HG03196 (cell line): ENCODE measurements around the gene CACNG3.
"Not testable (repeated sequence)": the region's sequence is repeated elsewhere in the genome, so short reads cannot be mapped to it uniquely, and the experiment has no call there.

Experiments
- ATAC-seq: cut with Tn5 transposase; IDR thresholded peaks from one replicate; pipeline ENCODE4 v1.9.1; 2021; ENCODE audit not compliant: unreplicated experiment

CACNG3 gene

DNA sequence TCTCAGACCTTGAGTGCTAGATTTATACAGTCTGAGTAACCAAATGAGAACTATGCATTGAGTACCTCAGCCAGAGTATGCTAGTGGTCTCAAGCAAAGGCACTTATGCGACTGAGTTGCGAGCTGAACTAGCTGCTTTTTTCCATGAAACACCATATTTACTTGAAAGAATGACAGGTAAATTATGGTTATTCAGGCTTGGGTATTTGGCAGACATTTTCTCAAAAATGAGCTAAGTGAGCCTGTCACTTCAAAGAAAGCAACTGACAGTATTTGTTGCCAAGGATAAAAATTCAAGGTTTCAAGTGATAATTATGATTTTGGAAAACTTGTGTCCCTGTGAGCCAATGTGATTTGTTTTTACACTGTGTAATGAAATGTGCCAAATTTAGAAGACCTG lies 19.3 kb downstream of the CACNG3 start:
- ATAC-seq = no peak

DNA sequence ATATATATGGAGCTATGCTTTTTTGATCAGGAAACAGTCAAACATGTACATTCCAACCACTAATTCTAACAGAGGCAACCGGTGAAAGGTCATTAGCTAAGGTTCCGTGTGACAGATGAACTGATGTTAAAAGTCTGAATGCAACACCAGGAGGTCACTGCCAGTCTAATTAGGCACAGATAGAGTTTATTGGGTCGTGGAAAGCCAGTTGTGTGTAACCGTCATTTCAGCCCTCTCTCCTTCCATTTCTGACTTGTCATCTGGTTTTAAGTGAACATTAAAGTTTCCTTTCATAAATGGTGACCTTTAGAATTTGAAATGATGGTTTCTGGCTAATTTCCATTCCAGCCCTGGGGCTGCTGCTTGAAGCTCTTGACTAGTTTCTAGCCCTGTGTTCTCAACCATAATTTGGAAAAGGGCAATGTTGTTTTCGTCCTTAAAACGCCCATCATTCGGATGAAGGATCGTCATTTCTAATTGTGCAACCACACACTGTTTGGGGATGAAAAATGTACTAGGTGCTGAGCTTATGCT lies 23.9 kb downstream of the CACNG3 start:
- ATAC-seq = no peak

- no peak for ATAC-seq
These were observed 25.3 kb downstream of the CACNG3 start for GRCh38 chr16:24281466-24281865.

DNA sequence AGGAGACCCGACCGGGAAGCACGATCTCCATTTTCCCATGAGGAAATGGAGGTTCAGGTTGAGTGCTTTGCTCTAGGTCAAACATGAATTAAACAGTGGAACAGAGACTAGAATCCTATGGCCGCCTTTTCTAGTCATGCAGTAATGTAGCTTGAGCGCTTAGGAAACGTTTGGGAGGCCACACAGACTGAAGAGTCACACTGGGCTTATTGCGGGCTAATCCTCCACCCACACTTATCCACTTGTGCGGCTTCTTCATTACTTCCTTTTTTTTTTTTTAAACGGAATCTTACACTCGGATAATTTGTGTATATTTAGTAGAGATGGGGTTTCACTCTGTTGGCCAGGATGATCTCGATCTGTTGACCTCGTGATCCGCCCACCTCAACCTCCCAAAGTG lies 26.0 kb downstream of the CACNG3 start:
- ATAC-seq = no peak

DNA sequence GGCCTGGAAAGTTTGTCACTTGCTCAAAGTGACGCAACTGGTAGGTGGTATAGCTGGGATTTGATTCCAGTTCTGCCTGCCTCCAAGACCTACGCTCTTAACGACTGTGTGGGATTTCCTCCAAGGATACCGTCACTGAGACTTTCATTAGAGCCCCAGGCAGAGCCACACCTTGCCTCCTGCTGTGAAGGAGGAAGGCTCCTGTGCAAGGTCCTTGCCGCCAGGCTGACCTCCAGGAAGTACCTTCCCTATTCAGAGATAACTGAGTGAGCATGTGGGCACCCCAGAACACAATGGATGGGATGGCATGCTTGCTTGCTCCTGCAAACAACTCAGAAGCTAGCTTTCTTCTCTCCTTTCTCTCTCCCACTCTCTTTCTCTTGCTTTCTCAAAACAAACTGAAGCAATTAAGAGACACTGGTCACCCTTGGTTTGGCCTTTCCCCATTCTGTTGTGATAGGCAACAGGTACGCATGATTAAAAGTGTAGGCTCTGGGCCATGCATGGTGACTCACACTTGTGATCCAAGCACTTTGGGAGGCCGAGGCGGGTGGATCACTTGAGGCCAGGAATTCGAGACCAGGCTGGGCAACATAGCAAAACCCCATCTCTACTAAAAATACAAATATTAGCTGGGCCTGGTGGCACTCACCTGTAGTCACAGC lies 30.7 kb downstream of the CACNG3 start:
- no peak for ATAC-seq

GRCh38 chr16:24288516-24288915 lies 32.4 kb downstream of the CACNG3 start:
- no peak for ATAC-seq

- no peak for ATAC-seq
These were observed 33.1 kb downstream of the CACNG3 start for GRCh38 chr16:24289166-24289700.

GRCh38 chr16:24291932-24292331 lies 35.8 kb downstream of the CACNG3 start:
- ATAC-seq = no peak

DNA sequence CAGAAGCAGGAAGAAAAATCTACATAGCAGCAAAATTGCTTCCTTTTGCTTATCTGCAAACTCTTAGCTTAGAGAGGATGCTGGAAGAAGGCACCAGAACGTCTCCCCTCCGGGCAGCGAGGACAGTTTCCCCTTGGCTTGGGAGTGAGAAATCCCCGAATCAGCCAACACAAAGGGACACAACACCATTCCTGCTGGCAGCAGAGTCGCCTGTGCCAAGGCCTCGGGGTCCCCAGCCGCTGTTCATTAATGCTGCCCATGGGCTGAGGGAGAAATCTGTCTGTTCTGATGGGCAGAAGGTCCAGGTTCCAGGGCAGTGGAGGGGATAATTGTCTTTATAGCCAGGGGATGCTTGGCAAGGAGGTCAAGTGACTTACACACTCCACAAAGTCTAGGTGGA lies 38.0 kb downstream of the CACNG3 start:
- no peak for ATAC-seq

- ATAC-seq = no peak
These were observed 41.2 kb downstream of the CACNG3 start for GRCh38 chr16:24297375-24297774.

DNA sequence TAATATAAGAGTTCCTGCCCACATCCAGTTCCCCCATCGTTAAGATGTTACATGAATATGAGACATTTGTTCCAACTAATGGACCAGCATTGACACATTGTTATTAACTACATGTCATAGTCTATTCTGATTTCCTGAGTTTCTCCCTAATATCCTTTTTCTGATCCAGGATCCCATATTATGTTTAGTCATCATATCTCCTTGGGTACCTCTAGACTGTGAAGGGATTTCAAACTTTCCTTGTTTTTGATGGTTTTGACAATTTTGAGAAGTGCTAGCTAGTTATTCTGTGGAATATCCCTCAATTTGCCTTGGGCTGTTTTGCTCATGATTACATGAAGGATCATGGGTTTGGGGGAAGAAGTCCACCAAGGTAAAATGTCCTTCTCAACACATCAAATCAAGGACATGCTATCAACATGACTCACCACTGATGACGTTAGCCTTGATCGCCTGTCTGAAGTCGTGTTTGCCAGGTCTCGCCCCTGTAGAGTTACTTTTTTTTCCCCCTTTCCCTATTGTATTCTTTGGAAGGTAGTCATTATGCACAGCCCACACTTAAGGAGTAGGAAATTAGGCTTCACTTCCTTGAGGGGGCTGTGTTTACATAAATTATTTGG lies 42.5 kb downstream of the CACNG3 start:
- ATAC-seq = no peak

GRCh38 chr16:24300750-24301149 lies 44.6 kb downstream of the CACNG3 start:
- ATAC-seq = not testable (repeated sequence)

GRCh38 chr16:24302636-24303035 lies 46.5 kb downstream of the CACNG3 start:
- no peak for ATAC-seq

GRCh38 chr16:24308200-24308599 lies 52.1 kb downstream of the CACNG3 start:
- ATAC-seq = no peak

DNA sequence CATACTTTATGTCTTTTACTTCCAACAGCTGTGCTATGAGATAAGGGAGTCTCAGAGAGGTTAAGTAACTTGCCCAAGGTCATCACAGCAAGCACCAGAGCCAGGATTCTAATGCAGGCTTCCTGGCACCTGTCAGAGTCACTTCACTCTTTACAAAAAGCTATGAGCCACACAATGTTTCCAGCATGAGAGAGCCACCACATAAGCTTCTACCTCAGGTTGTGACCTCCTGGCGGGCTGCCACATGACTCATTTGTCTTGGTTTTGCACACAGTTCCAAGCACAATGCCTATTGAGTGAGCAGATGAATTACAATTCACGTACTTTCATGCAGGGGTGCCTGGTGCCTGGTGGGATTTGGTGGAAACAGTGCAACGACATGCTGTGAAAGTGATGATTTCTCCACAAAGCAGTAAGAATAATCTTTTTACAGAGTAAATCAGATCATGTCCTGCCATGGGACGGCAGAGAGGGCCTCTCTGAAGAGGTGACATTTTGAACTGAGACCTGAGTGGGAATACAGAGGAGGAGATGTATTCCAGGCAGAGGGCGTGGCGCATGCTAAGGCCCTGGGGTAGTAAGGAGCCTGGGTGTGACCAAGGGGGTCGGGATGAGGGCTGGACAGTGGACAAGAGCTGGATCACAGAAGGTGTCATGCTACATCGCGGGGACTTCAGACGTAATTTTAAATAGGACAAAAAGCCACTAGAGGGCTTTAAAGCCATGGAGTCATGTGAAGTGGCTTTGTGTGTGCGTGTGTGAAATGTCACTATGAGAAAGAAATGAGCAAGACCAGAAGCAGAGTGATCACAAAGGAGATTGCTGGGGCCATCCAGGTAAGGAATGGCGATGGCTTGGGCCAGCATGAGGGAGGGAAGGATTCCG lies 53.4 kb downstream of the CACNG3 start:
- ATAC-seq = no peak

DNA sequence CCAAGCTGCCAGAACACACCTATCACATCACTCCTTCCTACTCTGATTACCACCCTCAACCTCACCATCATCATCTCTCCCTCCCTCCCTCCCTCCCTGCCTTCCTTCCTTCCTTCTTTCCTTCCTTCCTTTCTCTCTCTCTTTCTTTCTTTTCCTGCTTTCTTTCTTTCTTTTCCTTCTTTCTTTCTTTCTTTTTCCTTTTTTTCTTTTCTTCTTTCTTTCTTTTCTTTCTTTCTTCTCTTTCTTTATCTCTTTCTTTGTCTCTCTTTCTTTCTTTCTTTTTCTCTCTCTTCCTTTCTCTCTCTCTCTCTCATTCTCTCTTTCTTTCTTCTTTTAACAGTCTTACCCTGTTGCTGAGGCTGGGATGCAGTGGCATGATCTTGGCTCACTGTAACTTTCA lies 59.2 kb downstream of the CACNG3 start:
- no peak for ATAC-seq

- ATAC-seq = no peak
These were observed 62.5 kb downstream of the CACNG3 start for GRCh38 chr16:24318680-24319079.

GRCh38 chr16:24319126-24319814 lies 63.1 kb downstream of the CACNG3 start:
- no peak for ATAC-seq

- no peak for ATAC-seq
These were observed 66.0 kb downstream of the CACNG3 start for GRCh38 chr16:24322106-24322505.

DNA sequence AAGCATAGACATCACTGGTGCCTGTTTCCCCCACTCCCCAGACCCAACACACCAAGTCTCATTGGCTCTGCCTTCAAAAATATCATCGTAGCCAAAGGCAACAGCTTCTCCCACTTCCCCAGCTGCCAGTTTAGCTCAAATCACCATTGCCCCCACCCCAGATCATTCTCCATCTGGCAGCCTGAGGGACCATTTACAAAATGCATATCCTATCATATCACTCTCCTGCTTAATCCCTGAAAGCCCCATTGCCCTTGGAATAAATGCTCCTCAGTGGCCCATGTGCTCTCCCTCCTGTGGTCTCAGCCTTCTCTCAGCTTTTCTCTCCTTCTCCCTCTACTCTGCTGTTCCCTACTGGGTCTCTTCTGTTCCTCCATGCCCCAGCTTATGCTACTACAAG lies 68.3 kb downstream of the CACNG3 start:
- no peak for ATAC-seq
